DMS53 treated with DMSO at 0.1 percent for 48 hours (cell line): Measurements from ENCODE around the gene TET1.
A peak's percentile ranks its signal among the peaks of the same experiment; 100 is the strongest.
"Not testable (repeated sequence)": the region's sequence is repeated elsewhere in the genome, so short reads cannot be mapped to it uniquely, and the experiment has no call there.

Experiments
- DNase-seq: peaks from one replicate; lab custom pipeline; 2025; ENCODE audit not compliant: unreplicated experiment; lab: John Stamatoyannopoulos, UW

Gene TET1

DNA sequence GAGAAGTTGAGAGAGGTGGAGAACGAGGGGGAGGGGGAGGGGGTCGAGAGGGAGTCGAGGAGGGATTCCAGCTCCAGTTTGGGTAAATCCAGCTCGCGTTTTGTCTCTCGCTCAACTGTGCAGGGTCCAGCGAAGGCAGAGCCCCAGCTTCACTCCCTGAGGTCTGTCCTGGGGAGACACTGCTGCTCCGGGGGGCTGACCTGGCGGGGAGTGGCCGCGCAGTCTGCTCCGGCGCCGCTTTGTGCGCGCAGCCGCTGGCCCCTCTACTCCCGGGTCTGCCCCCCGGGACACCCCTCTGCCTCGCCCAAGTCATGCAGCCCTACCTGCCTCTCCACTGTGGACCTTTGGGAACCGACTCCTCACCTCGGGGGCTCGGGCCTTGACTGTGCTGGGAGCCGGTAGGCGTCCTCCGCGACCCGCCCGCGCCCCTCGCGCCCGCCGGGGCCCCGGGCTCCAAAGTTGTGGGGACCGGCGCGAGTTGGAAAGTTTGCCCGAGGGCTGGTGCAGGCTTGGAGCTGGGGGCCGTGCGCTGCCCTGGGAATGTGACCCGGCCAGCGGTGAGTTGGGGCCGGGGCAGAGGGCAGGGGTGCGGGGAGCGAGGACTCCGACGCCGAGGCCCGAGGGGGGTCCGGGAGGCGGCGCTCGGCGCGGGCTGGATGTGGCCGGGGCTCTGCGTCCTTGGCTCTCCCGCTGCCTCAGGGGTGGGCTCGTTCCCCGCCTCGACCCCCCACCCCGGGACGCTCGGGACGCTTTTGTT is at the start of gene TET1:
TET1 (plus strand) TSS at position 152 of the 757 bp plus-strand sequence. CDS start 12,002 bp downstream, outside the sequence.
- no peak for DNase-seq

- DNase-seq: not testable (repeated sequence)
Observed at GRCh38 chr10:68516216-68516615, 43.9 kb upstream of the TET1 start.

GRCh38 chr10:68516766-68517165 is 43.4 kb upstream of the TET1 start:
- no peak for DNase-seq

DNA sequence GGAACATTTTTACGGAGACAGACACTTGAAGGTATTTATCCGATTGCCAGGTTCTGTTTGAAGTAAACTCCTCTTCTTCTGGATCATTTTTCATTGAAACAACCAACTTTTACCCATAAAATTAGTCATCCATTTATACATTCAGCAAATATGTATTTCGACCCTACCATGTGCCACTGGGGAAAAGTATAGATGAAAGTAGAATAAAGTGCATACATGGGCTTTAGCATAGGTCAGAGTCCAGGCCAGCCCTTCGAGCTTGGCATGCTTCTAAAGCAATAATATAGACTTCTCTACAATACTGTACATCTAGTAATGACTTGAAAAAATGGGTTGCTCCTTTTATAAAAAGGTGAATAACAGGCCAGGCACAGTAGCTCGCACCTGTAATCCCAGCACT is 42.9 kb upstream of the TET1 start:
- no peak for DNase-seq

GRCh38 chr10:68518609-68519008 is 41.5 kb upstream of the TET1 start:
- not testable (repeated sequence) for DNase-seq

DNA sequence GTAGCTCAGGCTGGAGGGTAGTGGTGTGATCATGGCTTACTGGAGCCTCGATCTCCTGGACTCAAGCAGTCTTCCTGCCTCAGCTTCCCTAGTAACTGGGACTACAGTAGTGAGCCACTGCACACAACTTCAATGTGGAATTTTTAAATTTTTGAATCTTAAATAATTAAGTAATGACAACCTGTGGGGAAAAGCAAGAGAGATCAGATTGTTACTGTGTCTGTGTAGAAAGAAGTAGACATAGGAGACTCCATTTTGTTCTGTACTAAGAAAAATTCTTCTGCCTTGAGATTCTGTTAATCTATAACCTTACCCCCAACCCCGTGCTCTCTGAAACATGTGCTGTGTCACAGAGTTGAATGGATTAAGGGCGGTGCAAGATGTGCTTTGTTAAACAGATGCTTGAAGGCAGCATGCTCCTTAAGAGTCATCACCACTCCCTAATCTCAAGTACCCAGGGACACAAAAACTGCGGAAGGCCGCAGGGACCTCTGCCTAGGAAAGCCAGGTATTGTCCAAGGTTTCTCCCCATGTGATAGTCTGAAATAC is 34.6 kb upstream of the TET1 start:
- not testable (repeated sequence) for DNase-seq

DNA sequence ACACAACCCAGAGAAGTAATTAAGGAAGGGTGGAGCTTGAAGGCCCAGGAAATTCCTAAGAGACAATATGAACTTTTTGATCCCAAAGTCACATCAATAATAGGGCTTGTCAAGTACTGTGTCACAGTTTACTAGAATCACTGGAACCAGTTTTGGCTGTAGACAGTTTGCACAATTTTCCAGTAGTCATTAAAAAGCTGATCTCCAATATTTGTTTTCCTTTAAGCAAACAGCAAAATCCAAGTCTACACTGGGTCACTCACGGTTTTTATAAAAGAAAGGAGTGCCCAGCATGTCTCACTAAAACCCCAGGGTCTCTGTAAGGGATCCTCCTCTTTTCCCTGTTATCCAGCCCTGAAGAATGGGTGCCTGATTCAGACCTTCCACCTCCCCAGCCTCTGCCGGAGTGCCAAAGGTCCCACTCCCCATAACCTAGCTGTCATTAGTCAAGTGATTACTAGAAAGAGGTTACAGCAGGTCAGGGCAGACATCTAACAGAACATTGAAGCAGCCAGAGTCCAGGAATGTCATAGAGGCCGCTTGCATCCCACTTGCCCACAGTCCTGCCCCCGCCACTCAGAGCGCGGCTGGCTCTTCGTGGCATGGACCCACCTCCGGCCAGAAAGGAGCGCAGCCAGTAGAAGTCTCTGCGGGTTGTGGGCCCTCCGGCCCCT is 33.4 kb upstream of the TET1 start:
- no peak for DNase-seq

- no peak for DNase-seq
Observed at GRCh38 chr10:68536973-68537372, 23.2 kb upstream of the TET1 start.

GRCh38 chr10:68537796-68538195 is 22.3 kb upstream of the TET1 start:
- no peak for DNase-seq

GRCh38 chr10:68543004-68543918 is 16.9 kb upstream of the TET1 start:
- no peak for DNase-seq

DNA sequence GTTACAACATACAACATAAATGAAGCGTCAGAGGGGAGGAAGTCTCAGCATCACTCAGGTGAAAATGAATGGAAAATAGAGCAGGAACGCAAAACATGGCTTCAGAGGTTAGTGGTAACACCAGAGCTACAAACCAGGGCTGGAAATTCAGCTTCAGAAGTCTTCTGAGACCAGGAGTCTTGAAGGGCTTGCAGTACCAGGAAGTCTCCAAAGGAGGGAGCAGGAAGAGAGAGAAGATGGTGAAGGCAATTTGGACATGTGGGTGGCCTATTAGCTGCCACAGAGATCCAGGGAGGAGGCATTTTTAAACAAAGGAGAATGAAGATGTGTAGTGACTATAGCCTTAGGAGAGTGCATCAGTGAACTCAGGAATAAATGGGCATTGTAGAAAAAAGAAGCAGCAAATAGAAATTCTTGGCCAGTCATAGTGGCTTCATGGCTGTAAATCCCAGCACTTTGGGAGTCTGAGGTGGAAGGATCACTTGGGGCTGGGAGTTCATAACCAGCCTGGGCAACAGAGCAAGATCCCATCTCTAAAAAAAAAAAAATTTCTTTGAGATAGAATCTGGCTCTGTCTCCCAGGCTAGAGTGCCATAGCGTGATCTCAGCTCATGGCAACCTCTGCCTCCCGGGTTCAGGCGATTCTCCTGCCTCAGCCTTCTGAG is 9.3 kb upstream of the TET1 start:
- DNase-seq: peak; percentile 53

DNA sequence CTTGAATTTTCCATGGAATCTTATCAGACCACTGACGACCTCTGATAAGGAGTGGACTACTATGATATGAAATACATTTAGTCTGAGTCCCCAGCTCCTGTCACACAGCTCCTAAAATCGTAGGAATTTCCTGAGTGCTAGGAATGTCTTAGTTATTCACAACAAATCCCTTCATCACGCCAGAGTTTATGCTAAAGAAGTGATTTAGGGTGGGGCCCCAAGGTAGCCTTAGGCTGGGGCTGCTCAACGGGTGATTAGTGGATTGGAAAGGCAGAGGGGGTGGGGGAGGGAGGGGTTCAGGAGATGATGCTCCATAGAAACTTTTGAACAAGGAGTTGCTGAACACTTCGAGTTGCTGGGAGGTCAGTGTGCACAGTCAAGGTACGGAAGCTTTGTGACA is 7.0 kb upstream of the TET1 start:
- no peak for DNase-seq

GRCh38 chr10:68553599-68553998 is 6.5 kb upstream of the TET1 start:
- DNase-seq: no peak

GRCh38 chr10:68558478-68558877 is 1.7 kb upstream of the TET1 start:
- no peak for DNase-seq

- DNase-seq: no peak
Observed at GRCh38 chr10:68559251-68559650, 886 bp upstream of the TET1 start.

- no peak for DNase-seq
Observed at GRCh38 chr10:68559841-68560185, 324 bp upstream of the TET1 start.

GRCh38 chr10:68560943-68561864 is 1.1 kb downstream of the TET1 start:
- peak; percentile 22 for DNase-seq

- peak; percentile 24 for DNase-seq
Observed at GRCh38 chr10:68561865-68562649, 1.9 kb downstream of the TET1 start.
